CD14-positive monocyte (primary cell): ENCODE data around the gene PLXDC2. TPM values are rescaled to one million over a fixed set of nuclear protein-coding genes. Genes with fewer than 3 reads are reported as not detected.

Experiments used
- DNase-seq, 3 donors: peaks; one replicate each; pipeline ENCODE4 v3.0.0-alpha.2; 2011 to 2022
- H2AFZ ChIP-seq: 2 replicates; pipeline ENCODE4 v1.6.0; 2012; ENCODE audit warnings: mild to moderate bottlenecking, low read depth, low read length, inconsistent platforms; ENCODE audit not compliant: insufficient read depth, poor library complexity, severe bottlenecking
- H3K27ac ChIP-seq, 2 donors: 1 replicate in 1 of 2; 2 replicates in 1 of 2; pipeline ENCODE4 v1.5.1; 2012 to 2013; ENCODE audit warnings: low read length in 2 of 2, control low read depth in 1 of 2, inconsistent platforms in 1 of 2, low read depth in 1 of 2, mild to moderate bottlenecking in 1 of 2
- H3K27me3 ChIP-seq, 2 donors: one replicate each; pipeline versions ENCODE4 v1.6.0 to v1.6.1; 2011 to 2013; ENCODE audit warnings: low read length in 2 of 2; ENCODE audit not compliant: control insufficient read depth in 2 of 2, insufficient read depth in 2 of 2
- H3K36me3 ChIP-seq, 2 donors: replicated peaks in 1 of 2; 1 replicate in 1 of 2; 2 replicates in 1 of 2; pipeline versions ENCODE4 v1.5.1 to v1.6.1; 2012 to 2013; ENCODE audit warnings: low read length in 2 of 2, control low read depth in 1 of 2, inconsistent platforms in 1 of 2, mild to moderate bottlenecking in 1 of 2; ENCODE audit not compliant: insufficient read depth in 2 of 2, control insufficient read depth in 1 of 2
- H3K4me1 ChIP-seq, 2 donors: 1 replicate in 1 of 2; 2 replicates in 1 of 2; pipeline versions ENCODE4 v1.5.1 to v1.6.1; 2012 to 2013; ENCODE audit warnings: low read length in 2 of 2, control low read depth in 1 of 2, inconsistent platforms in 1 of 2, mild to moderate bottlenecking in 1 of 2, moderate library complexity in 1 of 2; ENCODE audit not compliant: insufficient read depth in 2 of 2, control insufficient read depth in 1 of 2
- H3K4me2 ChIP-seq: replicated peaks from 2 replicates; pipeline ENCODE3; 2012; ENCODE audit warnings: low read length, moderate library complexity, mild to moderate bottlenecking; ENCODE audit not compliant: poor library complexity, severe bottlenecking; ENCODE audit errors: extremely low read depth
- H3K4me3 ChIP-seq, 3 experiments: fragments of 200-600 bp in 1 of 3; sonication (generic) in 1 of 3; replicated peaks in 1 of 3; 1 replicate in 2 of 3; 2 replicates in 1 of 3; pipeline ENCODE4 v1.5.1; 2011 to 2013; ENCODE audit warnings: low read length in 3 of 3, mild to moderate bottlenecking in 3 of 3, control low read depth in 2 of 3, low read depth in 2 of 3, inconsistent platforms in 1 of 3, moderate library complexity in 1 of 3
- H3K79me2 ChIP-seq: 2 replicates; pipeline ENCODE4 v1.6.0; 2012; ENCODE audit warnings: mild to moderate bottlenecking, control low read depth, inconsistent platforms, low read length, moderate library complexity; ENCODE audit not compliant: insufficient read depth
- H3K9ac ChIP-seq: 2 replicates; pipeline ENCODE4 v1.6.0; 2017; ENCODE audit warnings: low read length, mild to moderate bottlenecking; ENCODE audit not compliant: insufficient read depth, poor library complexity, severe bottlenecking
- H3K9me3 ChIP-seq, 2 donors: replicated peaks in 1 of 2; 1 replicate in 1 of 2; 2 replicates in 1 of 2; pipeline versions ENCODE4 v1.5.1 to v1.6.1; 2012 to 2013; ENCODE audit warnings: low read length in 2 of 2, control low read depth in 1 of 2; ENCODE audit not compliant: control insufficient read depth in 1 of 2, insufficient read depth in 1 of 2
- H4K20me1 ChIP-seq: 2 replicates; pipeline ENCODE4 v1.6.0; 2012; ENCODE audit warnings: mild to moderate bottlenecking, low read length, control low read depth, moderate library complexity; ENCODE audit not compliant: insufficient read depth
- H3K27ac Mint-ChIP-seq, 7 donors: one replicate each; pipeline ENCODE4 v1.8.0; 2020; ENCODE audit warnings: mild to moderate bottlenecking in 7 of 7, mixed read lengths in 7 of 7, moderate library complexity in 6 of 7, inconsistent platforms in 2 of 7
- H3K27me3 Mint-ChIP-seq, 3 donors: one replicate each; pipeline ENCODE4 v1.8.0; 2021 to 2022; ENCODE audit warnings: low read depth in 3 of 3, mild to moderate bottlenecking in 3 of 3, mixed read lengths in 3 of 3, moderate library complexity in 3 of 3, inconsistent platforms in 1 of 3
- H3K36me3 Mint-ChIP-seq, 2 donors: one replicate each; pipeline ENCODE4 v1.8.0; 2020; ENCODE audit warnings: mixed read lengths in 2 of 2, inconsistent platforms in 1 of 2, mild to moderate bottlenecking in 1 of 2
- H3K4me1 Mint-ChIP-seq: one replicate; pipeline ENCODE4 v1.8.0; 2020; ENCODE audit warnings: mild to moderate bottlenecking, mixed read lengths
- H3K4me3 Mint-ChIP-seq, 2 donors: one replicate each; pipeline ENCODE4 v1.8.0; 2020; ENCODE audit warnings: mild to moderate bottlenecking in 2 of 2, mixed read lengths in 2 of 2, moderate library complexity in 1 of 2
- H3K9me3 Mint-ChIP-seq, 7 donors: one replicate each; pipeline ENCODE4 v1.8.0; 2020 to 2022; ENCODE audit warnings: mixed read lengths in 7 of 7, mild to moderate bottlenecking in 6 of 7, moderate library complexity in 6 of 7, inconsistent platforms in 2 of 7
- WGBS: methylation state at CpG from one replicate; pipeline ENCODE4 v1.1.5; 2013; ENCODE audit warnings: missing lambda C conversion rate; ENCODE audit not compliant: insufficient coverage; 5-methylcytosine and 5-hydroxymethylcytosine counted together
- intact Hi-C, 2 donors: fragments of 100-400 bp; cut with micrococcal nuclease; formaldehyde crosslinking; loops; one replicate each; pipeline versions ENCODE4 v1.15.0 to v1.15.1; 2023
- polyA plus RNA-seq, 3 donors: library from polyadenylated mRNA; depleted of rRNA in 1 of 3; unstranded in 2 of 3; stranded (reverse) in 1 of 3; fragments of 300-500 nt in 2 of 3; fragments of >200 nt in 1 of 3; fragmentation: Illumina TruSeq in 2 of 3; gene quantifications; 1 replicate in 2 of 3; 2 replicates in 1 of 3; pipeline ENCODE4 v1.2.3, GENCODE V29; 2012 to 2021
- TF ChIP-seq, protein P1 (sequence below): fragments of 200-600 bp; IDR thresholded peaks from one replicate; pipeline ENCODE4 v1.8.0; 2022; ENCODE audit warnings: antibody characterized with exemption, mild to moderate bottlenecking

Gene PLXDC2
- polyA plus RNA-seq, 3 donors = 37.5 to 128 (median 93.6) TPM

DNA sequence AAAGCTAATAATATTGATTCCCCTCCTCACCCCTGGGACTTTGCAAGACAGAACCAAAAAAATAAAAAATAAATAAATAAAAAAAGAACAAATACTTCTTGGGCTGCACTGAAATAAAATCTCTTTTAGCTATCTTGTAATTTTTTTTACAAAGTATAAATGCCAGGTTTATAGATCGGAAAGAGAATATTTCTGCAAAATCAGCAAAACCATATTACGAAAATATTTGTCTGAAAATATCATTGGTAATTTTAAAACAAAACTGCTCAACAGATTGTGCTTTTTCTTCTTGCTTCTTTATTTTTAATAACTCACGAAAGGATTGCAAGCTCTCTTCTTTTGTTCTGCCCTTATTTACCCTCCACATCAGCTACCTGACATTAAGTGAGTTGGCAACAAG, 213.3 kb downstream of the PLXDC2 start:
- no CpG with 5 or more reads among the region's 3 CpGs for WGBS
- Histone ChIP-seq H3K27me3 (no peaks in the 10 kb centered on the region), H3K4me1 (no peaks in the 10 kb centered on the region), H3K79me2 (peaks cover 51% of the 10 kb centered on the region), H3K4me2 (no peak overlapping the region), H3K36me3 (no peaks in the 10 kb centered on the region), H4K20me1 (peaks cover 84% of the 10 kb centered on the region), H3K4me3 (no peak overlapping the region), H3K9ac (no peak overlapping the region), H2AFZ (no peak overlapping the region), H3K27ac (no peak overlapping the region), H3K9me3 (peaks cover 0 to 4% of the 10 kb centered on the region in 2 donors)
- no peak for DNase-seq
- Mint-ChIP-seq H3K27me3 (no peaks in the 10 kb centered on the region), H3K27ac (no peak overlapping the region), H3K9me3 (peaks cover 0 to 6% (median 0%) of the 10 kb centered on the region in 7 donors), H3K4me3 (no peak overlapping the region), H3K36me3 (peaks cover 12 to 26% of the 10 kb centered on the region in 2 donors), H3K4me1 (peaks cover 9% of the 10 kb centered on the region)
- TF ChIP-seq, protein P1, sequence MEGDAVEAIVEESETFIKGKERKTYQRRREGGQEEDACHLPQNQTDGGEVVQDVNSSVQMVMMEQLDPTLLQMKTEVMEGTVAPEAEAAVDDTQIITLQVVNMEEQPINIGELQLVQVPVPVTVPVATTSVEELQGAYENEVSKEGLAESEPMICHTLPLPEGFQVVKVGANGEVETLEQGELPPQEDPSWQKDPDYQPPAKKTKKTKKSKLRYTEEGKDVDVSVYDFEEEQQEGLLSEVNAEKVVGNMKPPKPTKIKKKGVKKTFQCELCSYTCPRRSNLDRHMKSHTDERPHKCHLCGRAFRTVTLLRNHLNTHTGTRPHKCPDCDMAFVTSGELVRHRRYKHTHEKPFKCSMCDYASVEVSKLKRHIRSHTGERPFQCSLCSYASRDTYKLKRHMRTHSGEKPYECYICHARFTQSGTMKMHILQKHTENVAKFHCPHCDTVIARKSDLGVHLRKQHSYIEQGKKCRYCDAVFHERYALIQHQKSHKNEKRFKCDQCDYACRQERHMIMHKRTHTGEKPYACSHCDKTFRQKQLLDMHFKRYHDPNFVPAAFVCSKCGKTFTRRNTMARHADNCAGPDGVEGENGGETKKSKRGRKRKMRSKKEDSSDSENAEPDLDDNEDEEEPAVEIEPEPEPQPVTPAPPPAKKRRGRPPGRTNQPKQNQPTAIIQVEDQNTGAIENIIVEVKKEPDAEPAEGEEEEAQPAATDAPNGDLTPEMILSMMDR = no peak
- intact Hi-C loops = no loop called here

DNA sequence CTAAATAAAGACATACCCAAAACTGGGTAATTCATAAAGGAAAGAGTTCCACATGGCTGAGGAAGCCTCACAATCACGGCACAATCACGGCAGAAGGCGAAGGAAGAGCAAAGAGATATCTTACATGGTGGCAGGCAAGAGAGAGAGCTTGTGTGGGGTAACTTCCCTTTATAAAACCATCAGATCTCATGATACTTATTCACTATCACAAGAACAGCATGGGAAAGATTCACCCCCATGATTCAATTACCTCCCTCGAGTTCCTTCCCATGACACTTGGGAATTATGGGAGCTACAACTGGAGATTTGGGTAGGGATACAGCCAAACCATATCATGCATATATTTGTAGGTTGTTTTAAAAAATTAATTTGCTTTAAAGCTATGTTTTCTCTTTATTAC, 217.2 kb downstream of the PLXDC2 start:
- no peaks in the 10 kb centered on the region for H3K27me3 ChIP-seq
- no peak overlapping the region for H3K4me3 ChIP-seq
- peak in 1 of 3 donors; percentile 21 for DNase-seq
- H3K36me3 ChIP-seq = peaks cover 3 to 11% of the 10 kb centered on the region in 2 donors
- H3K4me2 ChIP-seq = no peak overlapping the region
- peaks cover 13% of the 10 kb centered on the region for H3K4me1 Mint-ChIP-seq
- no peak overlapping the region for H2AFZ ChIP-seq
- H3K36me3 Mint-ChIP-seq = peaks cover 16 to 23% of the 10 kb centered on the region in 2 donors
- peaks cover 0 to 6% (median 0%) of the 10 kb centered on the region in 7 donors for H3K9me3 Mint-ChIP-seq
- peaks cover 77% of the 10 kb centered on the region for H4K20me1 ChIP-seq
- no peaks in the 10 kb centered on the region for H3K4me1 ChIP-seq
- H3K27ac ChIP-seq = peak overlapping the region in 1 of 2 donors; percentile 6
- intact Hi-C loops = no loop called here
- no peaks in the 10 kb centered on the region for H3K27me3 Mint-ChIP-seq
- WGBS = no CpG with 5 or more reads among the region's 4 CpGs
- H3K79me2 ChIP-seq = peaks cover 54% of the 10 kb centered on the region
- no peaks in the 10 kb centered on the region for H3K9me3 ChIP-seq
- H3K27ac Mint-ChIP-seq = peak overlapping the region in 3 of 7 donors; percentile 5 to 44 (median 35)
- TF ChIP-seq, protein P1 = no peak
- no peak overlapping the region for H3K9ac ChIP-seq
- no peak overlapping the region for H3K4me3 Mint-ChIP-seq
